ENCODE results near the gene SIX5. TPM values are rescaled to one million over a fixed set of nuclear protein-coding genes. Genes with fewer than 3 reads are reported as not detected.

Gene SIX5
- total and polyA plus RNA-seq, 7 donors: 7.0 to 14.5 (median 9.2) TPM

DNA sequence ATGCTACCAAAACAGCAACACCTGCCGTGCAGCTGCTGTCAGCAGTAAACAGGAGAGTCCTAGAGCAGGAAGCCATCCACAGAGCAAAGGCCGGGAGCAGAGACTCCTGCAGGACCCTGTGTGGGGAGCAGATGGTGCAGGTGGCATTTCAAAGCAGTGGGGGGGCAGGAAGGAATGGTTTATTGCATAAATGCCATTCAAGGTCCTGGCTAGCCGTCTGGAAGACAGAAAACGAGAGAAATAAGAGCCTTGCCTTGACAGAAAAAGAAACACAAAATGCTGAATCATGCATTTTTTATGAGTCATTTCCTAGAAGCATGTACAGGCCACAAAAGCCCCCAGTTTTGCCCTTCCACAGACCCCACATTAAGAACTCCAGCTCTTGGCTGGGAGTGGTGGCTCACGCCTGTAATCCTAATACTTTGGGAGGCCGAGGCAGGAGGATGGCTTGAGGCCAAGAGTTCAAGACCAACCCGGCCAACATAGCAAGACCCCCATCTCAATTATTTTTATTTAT is 40.6 kb upstream of the SIX5 start:
- Histone ChIP-seq H3K27ac (no peak overlapping the region), H3K27me3 (ENCODE audit: insufficient read depth in 3 of 3, low read length in 2 of 3) (no peaks in the 10 kb centered on the region), H3K36me3 (ENCODE audit: insufficient read depth in 1 of 2, low read depth in 1 of 2) (no peaks in the 10 kb centered on the region), H3K4me1 (no peaks in the 10 kb centered on the region), H3K9me3 (no peaks in the 10 kb centered on the region), H3K4me3 (no peak overlapping the region)
- intact Hi-C loops (cut with DNase I): no loop called here
- DNase-seq: no peak
- ATAC-seq: no peak
- TF ChIP-seq, protein P1, sequence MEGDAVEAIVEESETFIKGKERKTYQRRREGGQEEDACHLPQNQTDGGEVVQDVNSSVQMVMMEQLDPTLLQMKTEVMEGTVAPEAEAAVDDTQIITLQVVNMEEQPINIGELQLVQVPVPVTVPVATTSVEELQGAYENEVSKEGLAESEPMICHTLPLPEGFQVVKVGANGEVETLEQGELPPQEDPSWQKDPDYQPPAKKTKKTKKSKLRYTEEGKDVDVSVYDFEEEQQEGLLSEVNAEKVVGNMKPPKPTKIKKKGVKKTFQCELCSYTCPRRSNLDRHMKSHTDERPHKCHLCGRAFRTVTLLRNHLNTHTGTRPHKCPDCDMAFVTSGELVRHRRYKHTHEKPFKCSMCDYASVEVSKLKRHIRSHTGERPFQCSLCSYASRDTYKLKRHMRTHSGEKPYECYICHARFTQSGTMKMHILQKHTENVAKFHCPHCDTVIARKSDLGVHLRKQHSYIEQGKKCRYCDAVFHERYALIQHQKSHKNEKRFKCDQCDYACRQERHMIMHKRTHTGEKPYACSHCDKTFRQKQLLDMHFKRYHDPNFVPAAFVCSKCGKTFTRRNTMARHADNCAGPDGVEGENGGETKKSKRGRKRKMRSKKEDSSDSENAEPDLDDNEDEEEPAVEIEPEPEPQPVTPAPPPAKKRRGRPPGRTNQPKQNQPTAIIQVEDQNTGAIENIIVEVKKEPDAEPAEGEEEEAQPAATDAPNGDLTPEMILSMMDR (IDR thresholded peaks at IDR 0.05): no peak
- 28 to 44% (median 42%) methylated on average over 7 of the region's 7 CpGs for WGBS, 3 donors

DNA sequence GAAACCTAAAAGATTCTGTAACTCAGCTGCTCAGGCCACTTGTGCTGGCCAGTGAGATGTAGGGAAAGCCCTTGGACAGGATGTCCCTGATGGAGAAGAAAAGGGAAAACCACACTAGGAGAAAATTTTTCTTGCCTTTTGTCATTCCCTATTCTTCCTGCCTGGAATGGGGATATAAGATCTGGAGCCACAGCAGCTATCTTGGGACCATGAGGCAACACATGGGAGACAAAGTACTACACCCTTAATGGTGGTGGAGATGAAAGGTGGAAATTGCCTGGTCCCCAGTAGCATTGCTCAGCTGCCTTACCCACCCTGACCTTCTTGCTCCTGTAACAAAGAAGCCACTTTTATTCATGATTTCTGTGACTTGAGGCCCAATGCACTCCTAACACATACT is 36.7 kb upstream of the SIX5 start:
- Histone ChIP-seq H3K9me3 (no peaks in the 10 kb centered on the region), H3K36me3 (ENCODE audit: insufficient read depth in 1 of 2, low read depth in 1 of 2) (no peaks in the 10 kb centered on the region), H3K27ac (no peak overlapping the region), H3K4me3 (no peak overlapping the region), H3K4me1 (no peaks in the 10 kb centered on the region), H3K27me3 (ENCODE audit: insufficient read depth in 3 of 3, low read length in 2 of 3) (no peaks in the 10 kb centered on the region)
- ATAC-seq (no peak), DNase-seq (no peak)
- intact Hi-C loops (cut with DNase I): no loop called here
- TF ChIP-seq, protein P1 (IDR thresholded peaks at IDR 0.05): no peak

- DNase-seq (no peak), ATAC-seq (no peak)
- H3K27ac ChIP-seq: no peak overlapping the region
- intact Hi-C loops (cut with DNase I): no loop called here
- H3K4me3 ChIP-seq: no peak overlapping the region
- TF ChIP-seq, protein P1 (IDR thresholded peaks at IDR 0.05): no peak
- no peaks in the 10 kb centered on the region for H3K27me3 ChIP-seq (ENCODE audit: insufficient read depth in 3 of 3, low read length in 2 of 3)
- 79 to 84% (median 83%) methylated on average over 8 of the region's 8 CpGs for WGBS, 3 donors
- H3K9me3 ChIP-seq: no peaks in the 10 kb centered on the region
- no peaks in the 10 kb centered on the region for H3K36me3 ChIP-seq (ENCODE audit: insufficient read depth in 1 of 2, low read depth in 1 of 2)
- peaks cover 4% of the 10 kb centered on the region for H3K4me1 ChIP-seq
Measured at GRCh38 chr19:45804959-45805230, 35.8 kb upstream of the SIX5 start.

DNA sequence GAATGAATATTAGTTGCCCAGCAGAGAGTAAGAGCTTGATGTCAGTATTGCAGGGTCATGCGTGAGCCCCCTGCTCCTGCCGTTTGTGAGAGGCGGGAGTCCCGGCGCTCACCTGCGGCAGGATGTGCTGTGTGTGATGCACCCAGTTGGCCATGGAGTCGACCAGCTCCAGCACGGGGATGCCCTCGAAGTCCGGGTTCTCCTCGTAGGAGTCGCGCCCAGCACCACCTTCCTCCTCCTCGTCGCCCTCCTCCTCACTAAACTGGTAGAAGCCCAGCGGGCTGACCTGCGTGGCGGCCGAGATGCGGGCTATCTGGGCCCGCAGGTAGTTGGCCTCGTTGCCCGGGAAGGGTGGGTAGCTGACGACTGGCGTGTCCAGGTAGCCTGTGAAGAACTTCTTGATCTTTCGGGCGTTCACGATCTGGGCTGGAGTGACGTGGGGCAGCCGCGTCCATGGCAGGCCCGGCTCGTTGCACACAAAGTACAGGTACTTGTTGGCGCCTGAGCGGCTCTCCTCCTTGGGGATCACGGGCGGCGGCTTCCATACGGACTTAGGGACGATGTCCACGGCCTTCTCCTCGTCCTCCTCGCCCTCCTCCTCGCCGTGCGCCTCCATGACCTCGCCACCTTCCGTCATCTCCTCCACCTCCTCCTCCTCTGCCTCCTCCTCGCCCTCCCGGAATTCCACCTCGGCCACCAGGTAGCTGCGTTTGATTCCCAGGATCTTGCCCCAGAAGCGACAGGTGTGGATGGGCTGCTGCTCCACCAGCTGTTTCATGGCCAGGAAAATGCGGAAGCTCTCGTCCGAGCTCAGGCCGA is 35.3 kb upstream of the SIX5 start:
- ATAC-seq (no peak), DNase-seq (no peak)
- Histone ChIP-seq H3K4me1 (peaks cover 9% of the 10 kb centered on the region), H3K4me3 (no peak overlapping the region), H3K36me3 (ENCODE audit: insufficient read depth in 1 of 2, low read depth in 1 of 2) (no peaks in the 10 kb centered on the region), H3K27me3 (ENCODE audit: insufficient read depth in 3 of 3, low read length in 2 of 3) (no peaks in the 10 kb centered on the region), H3K27ac (no peak overlapping the region), H3K9me3 (no peaks in the 10 kb centered on the region)
- intact Hi-C loops (cut with DNase I): no loop called here
- WGBS, 3 donors: 86 to 88% (median 86%) methylated on average over 56 to 57 of the region's 57 CpGs
- TF ChIP-seq, protein P1 (IDR thresholded peaks at IDR 0.05): no peak
